SH-SY5Y (cell line): ENCODE measurements around the gene LRCH3.

Experiments used
- GATA2 ChIP-seq: IDR thresholded peaks from 2 replicates; pipeline ENCODE4 v1.6.1; 2011; ENCODE audit warnings: mild to moderate bottlenecking, low read depth, low read length
- GATA3 ChIP-seq: IDR thresholded peaks from 2 replicates; pipeline ENCODE4 v1.6.1; 2011; ENCODE audit warnings: low read depth, mild to moderate bottlenecking, low read length, moderate library complexity

DNA sequence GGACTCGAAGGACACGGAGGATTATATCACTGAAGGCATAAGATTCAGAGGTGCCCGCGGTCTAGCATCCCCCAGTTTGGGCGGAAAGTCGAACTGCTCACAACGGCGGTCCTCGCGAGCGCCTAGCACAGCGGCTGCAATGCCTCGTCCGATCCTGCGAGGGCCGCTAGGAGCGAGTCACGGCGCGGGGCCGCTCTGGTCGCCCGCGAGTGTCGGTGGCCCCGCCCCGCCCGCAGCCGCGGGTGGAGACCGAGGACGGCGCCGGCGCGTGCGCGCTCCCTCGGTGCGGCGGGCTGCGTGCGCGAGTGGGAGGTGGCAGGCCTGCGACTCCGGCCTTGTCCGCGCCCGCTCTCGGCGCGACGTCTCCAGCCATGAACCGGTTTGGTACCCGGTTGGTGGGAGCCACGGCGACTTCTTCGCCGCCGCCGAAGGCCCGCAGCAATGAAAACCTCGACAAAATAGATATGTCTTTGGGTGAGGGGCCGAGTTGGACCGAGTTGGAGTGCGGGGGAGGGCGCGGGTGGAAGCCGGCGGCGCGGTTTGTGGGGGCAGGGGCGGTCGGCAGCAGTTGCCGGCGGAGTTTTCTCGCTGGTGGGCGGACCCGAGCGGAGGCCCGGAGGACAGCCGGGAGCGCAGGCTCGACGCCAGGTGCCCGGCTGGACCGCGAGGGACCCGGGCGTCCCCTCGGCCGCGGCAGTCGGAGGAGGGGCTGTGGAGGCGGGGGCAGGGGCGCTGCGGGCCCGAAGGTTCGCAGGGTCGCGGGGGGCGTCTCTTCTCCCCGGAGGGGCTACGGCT lies 41.3 kb upstream of the LRCH3 start, which contains the start of gene FYTTD1:
- TF ChIP-seq GATA2 (no peak), GATA3 (no peak)
